WI38 (cell line): Measurements from ENCODE around the gene CDH15.

Experiments
- H3K4me3 ChIP-seq: 2 replicates; pipeline ENCODE4 v1.5.1; 2011; ENCODE audit warnings: low read depth, mild to moderate bottlenecking, control low read depth, low read length
- TF ChIP-seq, protein P1 (sequence below): IDR thresholded peaks from 2 replicates; pipeline ENCODE4 v1.5.1; 2012; ENCODE audit warnings: low read depth, mild to moderate bottlenecking, control low read depth, low read length

The CDH15 gene

DNA sequence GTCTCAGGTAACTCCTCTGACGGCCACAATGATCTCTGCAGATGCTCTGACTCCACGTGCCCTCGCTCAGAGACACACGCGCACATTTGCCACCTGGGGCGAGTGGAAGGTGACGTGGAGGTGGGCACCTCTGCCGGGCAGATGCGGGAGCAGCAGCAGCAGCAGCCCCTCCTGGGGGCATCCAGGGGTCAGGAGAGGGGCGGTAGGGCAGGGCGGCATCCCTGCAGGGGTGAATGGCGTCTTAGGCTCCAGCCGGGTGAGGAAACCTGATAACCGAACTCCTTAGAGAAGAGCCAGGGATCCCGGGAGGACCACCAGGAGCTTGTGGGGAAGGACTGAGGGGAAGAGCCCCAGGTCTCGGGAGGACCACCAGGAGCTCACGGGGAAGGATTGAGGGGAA lies 34.6 kb upstream of the CDH15 start:
- TF ChIP-seq, protein P1, sequence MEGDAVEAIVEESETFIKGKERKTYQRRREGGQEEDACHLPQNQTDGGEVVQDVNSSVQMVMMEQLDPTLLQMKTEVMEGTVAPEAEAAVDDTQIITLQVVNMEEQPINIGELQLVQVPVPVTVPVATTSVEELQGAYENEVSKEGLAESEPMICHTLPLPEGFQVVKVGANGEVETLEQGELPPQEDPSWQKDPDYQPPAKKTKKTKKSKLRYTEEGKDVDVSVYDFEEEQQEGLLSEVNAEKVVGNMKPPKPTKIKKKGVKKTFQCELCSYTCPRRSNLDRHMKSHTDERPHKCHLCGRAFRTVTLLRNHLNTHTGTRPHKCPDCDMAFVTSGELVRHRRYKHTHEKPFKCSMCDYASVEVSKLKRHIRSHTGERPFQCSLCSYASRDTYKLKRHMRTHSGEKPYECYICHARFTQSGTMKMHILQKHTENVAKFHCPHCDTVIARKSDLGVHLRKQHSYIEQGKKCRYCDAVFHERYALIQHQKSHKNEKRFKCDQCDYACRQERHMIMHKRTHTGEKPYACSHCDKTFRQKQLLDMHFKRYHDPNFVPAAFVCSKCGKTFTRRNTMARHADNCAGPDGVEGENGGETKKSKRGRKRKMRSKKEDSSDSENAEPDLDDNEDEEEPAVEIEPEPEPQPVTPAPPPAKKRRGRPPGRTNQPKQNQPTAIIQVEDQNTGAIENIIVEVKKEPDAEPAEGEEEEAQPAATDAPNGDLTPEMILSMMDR: no peak
- no peak overlapping the region for H3K4me3 ChIP-seq

DNA sequence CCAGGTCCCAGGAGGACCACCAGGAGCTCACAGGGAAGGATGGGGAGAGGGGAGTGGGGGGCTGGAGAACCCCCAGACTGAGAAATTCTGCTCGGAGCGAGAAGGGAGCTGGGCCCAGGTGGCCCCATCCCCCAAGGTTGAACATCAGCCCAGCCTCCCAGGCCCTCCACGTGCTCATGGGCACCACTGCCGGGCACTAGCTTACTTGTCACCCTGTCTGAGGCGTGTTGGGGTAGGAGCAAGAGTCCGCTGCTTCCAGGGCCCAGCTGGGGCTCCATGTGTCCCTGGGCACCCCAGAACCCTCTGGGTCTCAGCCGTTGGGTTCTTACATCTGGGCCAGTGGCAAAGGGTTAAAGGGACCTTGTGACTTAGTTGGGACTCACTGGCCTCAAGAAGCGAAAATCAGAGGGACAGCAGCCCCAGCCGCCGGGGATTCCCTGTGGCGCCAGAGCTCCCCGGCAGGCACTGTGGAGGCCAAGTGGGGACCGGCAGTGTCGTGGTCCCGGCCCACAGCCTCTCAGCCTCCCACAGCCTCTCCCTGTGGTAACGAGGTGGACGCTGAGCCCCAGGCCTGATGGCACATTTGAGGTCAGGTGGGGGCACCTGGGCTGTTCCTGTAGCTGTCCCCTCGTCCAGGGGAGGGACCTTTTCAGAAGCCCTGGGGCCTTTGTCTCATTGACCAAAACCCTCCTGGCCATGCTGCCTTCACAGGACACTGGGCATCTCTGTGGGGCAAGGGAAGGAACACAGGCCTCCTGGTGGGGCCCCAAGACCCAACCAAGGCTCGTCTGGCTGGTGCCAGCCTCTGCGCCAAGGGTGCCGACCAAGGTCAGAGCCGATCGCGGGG lies 33.7 kb upstream of the CDH15 start:
- TF ChIP-seq, protein P1: no peak
- no peak overlapping the region for H3K4me3 ChIP-seq

DNA sequence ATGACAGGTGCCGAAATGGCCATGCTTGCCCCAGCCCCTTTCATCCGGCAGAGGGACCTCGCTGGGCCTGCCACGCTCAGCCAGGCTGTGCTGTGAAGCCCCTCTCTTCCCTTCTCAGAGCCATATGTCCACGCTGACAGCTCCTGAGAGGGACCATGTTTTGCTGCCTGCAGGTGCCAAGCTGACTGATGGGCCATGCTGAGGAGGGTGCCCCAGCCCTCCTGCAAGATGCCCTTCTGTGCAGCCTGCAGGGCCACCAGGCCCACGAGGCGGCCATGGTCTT lies 33.1 kb upstream of the CDH15 start:
- TF ChIP-seq, protein P1: no peak
- no peak overlapping the region for H3K4me3 ChIP-seq

DNA sequence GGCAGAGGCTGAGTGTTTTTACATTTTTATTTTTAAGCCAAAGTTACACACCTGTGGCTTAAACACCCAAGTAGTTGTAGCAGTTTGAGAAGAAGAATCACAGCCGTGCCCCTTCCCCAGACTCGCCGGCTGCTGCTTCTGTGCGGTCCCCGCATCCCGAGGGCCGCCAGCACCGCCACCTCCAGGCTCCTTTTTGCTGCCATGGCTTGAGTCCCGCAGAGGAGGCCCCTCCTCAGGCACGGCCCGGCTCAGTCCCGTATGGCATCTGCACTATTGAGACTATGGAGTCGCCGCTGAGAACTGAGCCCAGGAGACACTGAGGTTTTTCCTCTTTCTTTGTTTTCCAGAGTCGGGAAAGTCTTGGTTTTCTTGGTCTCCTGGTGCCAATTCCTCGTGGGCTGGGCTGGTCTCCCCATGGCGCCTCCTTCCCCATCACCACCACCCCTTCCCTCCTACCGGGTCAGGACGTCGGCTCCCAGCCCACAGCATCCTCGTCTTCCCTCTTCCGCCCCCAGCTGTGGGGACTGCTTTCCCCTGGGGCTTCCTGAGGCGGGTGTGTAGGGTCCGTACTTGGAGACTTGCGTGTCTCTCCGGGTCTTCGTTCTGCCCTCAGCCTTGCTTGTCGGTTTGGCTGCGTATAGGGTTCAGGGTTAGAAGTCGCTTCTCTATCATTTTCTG lies 32.6 kb upstream of the CDH15 start:
- TF ChIP-seq, protein P1: no peak
- no peak overlapping the region for H3K4me3 ChIP-seq

DNA sequence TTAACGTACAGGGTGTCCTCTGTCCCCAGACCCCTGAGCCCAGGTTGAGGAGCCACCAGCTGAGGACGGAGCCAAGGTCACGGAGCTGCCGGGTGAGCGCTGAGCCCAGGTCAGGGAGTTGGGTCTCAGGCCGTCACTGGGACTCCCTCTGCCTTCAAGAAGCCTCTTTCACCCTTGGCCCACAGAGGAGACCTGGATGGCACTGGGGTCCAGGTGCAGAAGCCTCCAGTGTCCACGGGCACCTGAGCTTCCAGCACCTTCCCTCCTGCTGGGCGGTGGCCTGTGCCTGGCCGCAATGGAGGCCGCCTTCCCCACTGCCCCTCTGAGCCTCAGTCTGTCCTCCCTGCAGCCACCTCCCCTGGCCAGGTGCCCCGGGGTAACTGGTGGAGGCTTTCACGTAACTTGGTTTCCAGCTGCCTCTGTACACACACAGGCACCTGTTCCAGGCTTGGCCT lies 31.6 kb upstream of the CDH15 start:
- TF ChIP-seq, protein P1: no peak
- no peak overlapping the region for H3K4me3 ChIP-seq

DNA sequence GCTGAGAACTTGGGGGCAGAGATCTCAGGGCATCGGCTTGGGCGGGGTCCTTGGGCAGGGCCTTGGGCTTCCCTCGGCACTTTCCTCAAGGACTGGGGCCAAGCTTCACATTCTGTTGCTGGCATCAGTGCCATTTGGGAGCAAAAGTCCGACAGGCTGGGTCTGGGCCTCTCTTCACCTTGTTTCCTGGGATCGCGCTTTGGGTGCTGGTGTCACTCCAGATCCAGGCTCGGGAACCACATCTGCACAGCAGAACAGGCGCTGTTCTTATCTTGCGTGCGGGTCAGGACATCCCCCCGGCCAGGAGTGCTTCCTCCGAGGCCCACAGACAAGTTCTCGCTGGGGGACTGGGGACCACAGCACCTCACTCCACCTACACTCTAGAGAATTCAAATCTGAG lies 31.1 kb upstream of the CDH15 start:
- TF ChIP-seq, protein P1: no peak
- no peak overlapping the region for H3K4me3 ChIP-seq
